H1 (cell line): ENCODE measurements around the gene KLF7. TPM values are rescaled to one million over a fixed set of nuclear protein-coding genes. Genes with fewer than 3 reads are reported as not detected.

Source experiments
- CTCF ChIA-PET: fragments of 300-600 bp; sonication (Branson Sonifier 250); formaldehyde crosslinking; loops from one replicate; lab custom pipeline; 2021; ENCODE audit not compliant: partially characterized antibody; lab: Charles Lee
- POLR2A ChIA-PET: fragments of 300-600 bp; sonication (Branson Sonifier 250); formaldehyde crosslinking; loops from one replicate; lab custom pipeline; 2021; ENCODE audit warnings: inconsistent platforms; ENCODE audit not compliant: partially characterized antibody; lab: Charles Lee
- DNase-seq, 2 experiments: peaks; one replicate each; pipeline versions ENCODE4 v3.0.0 to v3.0.0-alpha.2; 2010 to 2022; ENCODE audit warnings: low spot score in 2 of 2, low read depth in 1 of 2, mixed read lengths in 1 of 2
- FAIRE-seq: peaks from 2 replicates; lab custom pipeline; 2011; peaks lifted over from hg19 to GRCh38; lab: Jason Lieb, UNC
- H2AFZ ChIP-seq: 2 replicates; pipeline ENCODE4 v1.8.1; 2012; ENCODE audit warnings: low read length, inconsistent platforms
- H2AK5ac ChIP-seq: 2 replicates; pipeline ENCODE4 v1.6.1; 2013; ENCODE audit warnings: low read depth, low read length
- H2BK120ac ChIP-seq: replicated peaks from 2 replicates; pipeline ENCODE3; 2013; ENCODE audit warnings: low read depth, low read length, inconsistent platforms
- H2BK12ac ChIP-seq: 2 replicates; pipeline ENCODE4 v1.6.1; 2013; ENCODE audit warnings: low read depth, low read length
- H2BK15ac ChIP-seq: 2 replicates; pipeline ENCODE4 v1.6.1; 2013; ENCODE audit warnings: low read length
- H2BK20ac ChIP-seq: 2 replicates; pipeline ENCODE4 v1.6.1; 2013; ENCODE audit warnings: low read length
- H2BK5ac ChIP-seq: 2 replicates; pipeline ENCODE4 v1.6.1; 2013; ENCODE audit warnings: low read depth, low read length
- H3K14ac ChIP-seq: 2 replicates; pipeline ENCODE4 v1.6.1; 2013; ENCODE audit warnings: inconsistent platforms; ENCODE audit not compliant: insufficient read length
- H3K18ac ChIP-seq: 2 replicates; pipeline ENCODE4 v1.6.1; 2013; ENCODE audit warnings: low read length; ENCODE audit errors: extremely low read depth
- H3K23ac ChIP-seq: 2 replicates; pipeline ENCODE4 v1.6.1; 2013; ENCODE audit warnings: inconsistent platforms; ENCODE audit not compliant: insufficient read length
- H3K23me2 ChIP-seq: 2 replicates; pipeline ENCODE4 v1.6.1; 2013; ENCODE audit warnings: low read depth, low read length
- H3K27ac ChIP-seq: 2 replicates; pipeline ENCODE4 v1.6.1; 2011; ENCODE audit warnings: low read depth, low read length, inconsistent platforms
- H3K27me3 ChIP-seq, 4 experiments: replicated peaks in 1 of 4; 1 replicate in 1 of 4; 2 replicates in 3 of 4; pipeline versions ENCODE4 v1.6.1 to v1.8.1; 2011 to 2013; ENCODE audit warnings: low read length in 3 of 4, mild to moderate bottlenecking in 3 of 4, inconsistent platforms in 2 of 4, mixed read lengths in 2 of 4, moderate library complexity in 1 of 4; ENCODE audit not compliant: control insufficient read depth in 3 of 4, insufficient read depth in 3 of 4; ENCODE audit errors: extremely low read depth in 1 of 4
- H3K36me3 ChIP-seq, 4 experiments: 2 replicates each; pipeline versions ENCODE4 v1.6.1 to v1.8.1; 2011 to 2013; ENCODE audit warnings: mild to moderate bottlenecking in 4 of 4, low read length in 3 of 4, moderate library complexity in 2 of 4, control low read depth in 1 of 4, inconsistent platforms in 1 of 4; ENCODE audit not compliant: insufficient read depth in 4 of 4, control insufficient read depth in 2 of 4
- H3K4ac ChIP-seq: replicated peaks from 2 replicates; pipeline ENCODE3; 2013; ENCODE audit warnings: low read length, low read depth, mixed read lengths, inconsistent platforms; ENCODE audit not compliant: insufficient read length
- H3K4me1 ChIP-seq, 4 experiments: replicated peaks in 1 of 4; 1 replicate in 1 of 4; 2 replicates in 3 of 4; pipeline versions ENCODE4 v1.6.1 to v1.8.1; 2011 to 2013; ENCODE audit warnings: low read length in 3 of 4, inconsistent platforms in 2 of 4, mixed read lengths in 1 of 4; ENCODE audit not compliant: insufficient read depth in 4 of 4, control insufficient read depth in 3 of 4
- H3K4me2 ChIP-seq, 2 experiments: 2 replicates each; pipeline versions ENCODE4 v1.6.1 to v1.8.1; 2011 to 2013; ENCODE audit warnings: low read depth in 2 of 2, low read length in 2 of 2, control low read depth in 1 of 2, inconsistent platforms in 1 of 2, mild to moderate bottlenecking in 1 of 2; ENCODE audit not compliant: insufficient read depth in 1 of 2
- H3K4me3 ChIP-seq, 4 experiments: fragments of 200-600, 300-600 bp in 1 of 4; sonication (generic), shearing (Covaris generic), sonication (Bioruptor Twin) in 1 of 4; 2 replicates each; pipeline versions ENCODE4 v1.5.1 to v1.8.1; 2011 to 2016; ENCODE audit warnings: low read length in 4 of 4, low read depth in 3 of 4, control low read depth in 2 of 4, inconsistent platforms in 2 of 4, mild to moderate bottlenecking in 2 of 4, mixed read lengths in 1 of 4, moderate library complexity in 1 of 4; ENCODE audit not compliant: insufficient read depth in 2 of 4; ENCODE audit errors: extremely low read depth in 1 of 4
- H3K56ac ChIP-seq: replicated peaks from 2 replicates; pipeline ENCODE3; 2013; ENCODE audit warnings: low read depth, mild to moderate bottlenecking, mixed read lengths, low read length, inconsistent platforms; ENCODE audit not compliant: insufficient read length
- H3K79me1 ChIP-seq: 2 replicates; pipeline ENCODE4 v1.6.1; 2013; ENCODE audit warnings: low read depth, low read length, control low read depth
- H3K79me2 ChIP-seq, 2 experiments: 2 replicates each; pipeline versions ENCODE4 v1.6.1 to v1.8.1; 2012 to 2013; ENCODE audit warnings: low read length in 2 of 2, mild to moderate bottlenecking in 2 of 2, inconsistent platforms in 1 of 2; ENCODE audit not compliant: insufficient read depth in 2 of 2, control insufficient read depth in 1 of 2
- H3K9ac ChIP-seq, 4 experiments: replicated peaks in 1 of 4; 1 replicate in 1 of 4; 2 replicates in 3 of 4; pipeline versions ENCODE4 v1.6.1 to v1.8.1; 2011 to 2013; ENCODE audit warnings: low read depth in 3 of 4, low read length in 3 of 4, control low read depth in 2 of 4, mild to moderate bottlenecking in 2 of 4, moderate library complexity in 2 of 4, inconsistent platforms in 1 of 4; ENCODE audit errors: extremely low read depth in 1 of 4
- H3K9me3 ChIP-seq, 2 experiments: 2 replicates each; pipeline versions ENCODE4 v1.6.1 to v1.8.1; 2012 to 2013; ENCODE audit warnings: mild to moderate bottlenecking in 2 of 2, moderate library complexity in 2 of 2, control low read depth in 1 of 2, inconsistent platforms in 1 of 2, low read depth in 1 of 2, low read length in 1 of 2, mixed read lengths in 1 of 2; ENCODE audit not compliant: insufficient read depth in 2 of 2
- H4K20me1 ChIP-seq, 2 experiments: replicated peaks in 1 of 2; 2 replicates each; pipeline versions ENCODE3 to v1.8.1; 2011 to 2013; ENCODE audit warnings: inconsistent platforms in 2 of 2, low read length in 2 of 2, mild to moderate bottlenecking in 1 of 2; ENCODE audit not compliant: insufficient read depth in 2 of 2, control insufficient read depth in 1 of 2
- H4K5ac ChIP-seq: 2 replicates; pipeline ENCODE4 v1.6.1; 2013; ENCODE audit warnings: low read length, low read depth, mixed read lengths, inconsistent platforms; ENCODE audit not compliant: insufficient read length
- H4K8ac ChIP-seq: 2 replicates; pipeline ENCODE4 v1.8.0; 2013; ENCODE audit warnings: mild to moderate bottlenecking, moderate library complexity, low read length, inconsistent platforms; ENCODE audit not compliant: insufficient read depth; ENCODE audit errors: extremely low read depth
- H4K91ac ChIP-seq: replicated peaks from 2 replicates; pipeline ENCODE3; 2013; ENCODE audit warnings: low read length, mixed read lengths, inconsistent platforms; ENCODE audit not compliant: insufficient read length
- BCL11A ChIP-seq, 2 experiments: IDR thresholded peaks; one replicate each; pipeline ENCODE4 v1.6.1; 2011; ENCODE audit warnings: low read depth in 2 of 2, low read length in 2 of 2, mild to moderate bottlenecking in 2 of 2
- CEBPB ChIP-seq: IDR thresholded peaks from 2 replicates; pipeline ENCODE4 v1.6.1; 2012; ENCODE audit warnings: low read depth, low read length
- EP300 ChIP-seq, 2 experiments: IDR thresholded peaks; 1 replicate in 1 of 2; 2 replicates in 1 of 2; pipeline ENCODE4 v1.6.1; 2011 to 2012; ENCODE audit warnings: low read depth in 2 of 2, low read length in 2 of 2, mild to moderate bottlenecking in 2 of 2, borderline replicate concordance in 1 of 2, inconsistent platforms in 1 of 2, moderate library complexity in 1 of 2
- JUND ChIP-seq: IDR thresholded peaks from 2 replicates; pipeline ENCODE4 v1.6.1; 2011; ENCODE audit warnings: mild to moderate bottlenecking, improper control_type of control experiment, low read length
- KDM5A ChIP-seq: fragments of 200-600 bp; IDR thresholded peaks from 2 replicates; pipeline ENCODE4 v1.7.1; 2012; ENCODE audit warnings: mild to moderate bottlenecking, low read length, inconsistent platforms, mixed read lengths
- RBBP5 ChIP-seq: IDR thresholded peaks from 2 replicates; pipeline ENCODE4 v1.7.1; 2012; ENCODE audit warnings: low read depth, mild to moderate bottlenecking, inconsistent platforms, low read length, moderate library complexity, borderline replicate concordance
- SIN3A ChIP-seq, 2 experiments: IDR thresholded peaks in 1 of 2; conservative IDR thresholded peaks in 1 of 2; 2 replicates each; pipeline ENCODE4 v1.6.1; 2011 to 2012; ENCODE audit warnings: low read length in 2 of 2, improper control_type of control experiment in 1 of 2, low read depth in 1 of 2, mild to moderate bottlenecking in 1 of 2
- SRF ChIP-seq: IDR thresholded peaks from 2 replicates; pipeline ENCODE4 v1.6.1; 2011; ENCODE audit warnings: mild to moderate bottlenecking, low read depth, low read length, moderate library complexity
- WGBS, 2 experiments: shearing (Covaris generic) in 1 of 2; methylation state at CpG; one replicate each; pipeline versions ENCODE4 v1.1.6 to v1.1.7; 2013 to 2015; ENCODE audit warnings: low lambda C conversion rate in 2 of 2, mixed read lengths in 2 of 2, inconsistent platforms in 1 of 2, low coverage in 1 of 2, missing lambda C conversion rate in 1 of 2; ENCODE audit not compliant: insufficient replicate concordance in 2 of 2, insufficient coverage in 1 of 2, insufficient read length in 1 of 2; ENCODE audit errors: extremely low coverage in 1 of 2, missing lambda C conversion rate in 1 of 2; 5-methylcytosine and 5-hydroxymethylcytosine counted together
- polyA plus RNA-seq, 7 experiments: library from polyadenylated mRNA; depleted of rRNA in 3 of 7; stranded (reverse) in 5 of 7; unstranded in 2 of 7; fragments of >200 nt in 5 of 7; fragments of 200-250 nt in 2 of 7; gene quantifications; 1 replicate in 5 of 7; 2 replicates in 1 of 7; 4 replicates in 1 of 7; pipeline versions ENCODE4 v1.2.1 to v1.2.3, GENCODE V29; 2011 to 2013; ENCODE audit warnings: missing spikeins in 2 of 7, mixed read lengths in 2 of 7
- total RNA-seq: library from RNA; stranded (reverse); fragmentation: NEBNext Ultra II Directional; extraction: Animal tissue kit (Norgen Biotek cat#: 25700); gene quantifications from 2 replicates; pipeline ENCODE4 v1.2.1, GENCODE V29; 2021
- TF ChIP-seq, protein P1 (sequence below): IDR thresholded peaks from 2 replicates; pipeline ENCODE4 v1.6.1; 2011; ENCODE audit warnings: low read length, improper control_type of control experiment
- TF ChIP-seq, protein P2 (sequence below), 3 experiments: IDR thresholded peaks; 1 replicate in 2 of 3; 2 replicates in 1 of 3; pipeline versions ENCODE4 v1.5.1 to v1.6.1; 2011; ENCODE audit warnings: low read length in 3 of 3, mild to moderate bottlenecking in 3 of 3, inconsistent platforms in 2 of 3, low read depth in 1 of 3, moderate library complexity in 1 of 3; ENCODE audit not compliant: insufficient read depth in 1 of 3; ENCODE audit errors: control extremely low read depth in 1 of 3

Gene KLF7
- total and polyA plus RNA-seq, 2 of the 8 experiments (the other 6 are each of a cell fraction or from before 2014, with no cell fraction given): 9.6 to 23.3 TPM

DNA sequence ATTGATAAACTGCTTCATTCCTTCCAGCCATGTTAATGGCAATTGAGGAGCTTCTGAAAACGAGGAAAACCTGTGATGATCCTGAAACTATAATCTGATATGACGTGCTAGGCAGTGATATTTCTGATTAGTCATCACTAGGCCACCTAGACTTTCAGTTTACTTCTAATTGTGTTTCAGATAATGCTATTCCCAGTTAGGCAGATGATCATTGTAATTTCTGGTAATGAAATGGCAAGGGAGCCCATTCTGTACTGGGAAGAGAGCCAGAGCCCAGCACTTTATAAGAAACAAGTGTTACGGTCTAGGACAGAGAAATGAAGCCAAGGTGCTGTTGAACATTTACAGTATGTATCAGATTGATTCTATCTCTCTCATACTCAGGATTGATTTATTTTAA, 120.2 kb downstream of the KLF7 start:
- no peak for DNase-seq
- no peak overlapping the region for H2BK120ac ChIP-seq
- H3K79me1 ChIP-seq: no peaks in the 10 kb centered on the region
- no peak overlapping the region for H3K4me3 ChIP-seq
- FAIRE-seq: no peak
- no peak overlapping the region for H2BK5ac ChIP-seq
- H2AK5ac ChIP-seq: no peak overlapping the region
- no peak overlapping the region for H3K9ac ChIP-seq
- H3K23ac ChIP-seq: no peak overlapping the region
- no peak overlapping the region for H4K8ac ChIP-seq
- H2BK15ac ChIP-seq: no peak overlapping the region
- peaks cover 4 to 11% (median 6%) of the 10 kb centered on the region in 4 experiments; a peak in 4 of 7 replicates for H3K4me1 ChIP-seq
- no peaks in the 10 kb centered on the region for H3K9me3 ChIP-seq
- ChIA-PET CTCF (interaction anchor here (1.4 to 2.1 kb wide), 2 partner anchors 10 to 18 kb away, joined by 3 to 7 read pairs; no protein-coding TSS in a partner anchor), POLR2A (no interaction called here)
- WGBS, 2 experiments: 87% methylated on average over 3 of the region's 3 CpGs; no CpG with 5 or more reads in 1 of the 2 experiments
- no peak overlapping the region for H3K14ac ChIP-seq
- H2BK20ac ChIP-seq: no peak overlapping the region
- H2AFZ ChIP-seq: no peak overlapping the region
- H4K91ac ChIP-seq: no peak overlapping the region
- H3K27me3 ChIP-seq: no peaks in the 10 kb centered on the region
- no peak overlapping the region for H4K5ac ChIP-seq
- no peak overlapping the region for H3K27ac ChIP-seq
- H3K23me2 ChIP-seq: no peaks in the 10 kb centered on the region
- no peak overlapping the region for H3K56ac ChIP-seq
- H3K18ac ChIP-seq: no peak overlapping the region
- no peak overlapping the region for H3K4me2 ChIP-seq
- H3K79me2 ChIP-seq: no peaks in the 10 kb centered on the region
- H2BK12ac ChIP-seq: no peak overlapping the region
- H3K4ac ChIP-seq: no peak overlapping the region
- no peaks in the 10 kb centered on the region for H3K36me3 ChIP-seq
- no peaks in the 10 kb centered on the region for H4K20me1 ChIP-seq
- no peak for TF ChIP-seq KDM5A
- no peak for TF ChIP-seq RBBP5
- no peak for TF ChIP-seq SIN3A (conservative IDR thresholded peaks at IDR 0.05 in 1 of 2, IDR thresholded peaks at IDR 0.05 in 1 of 2; ENCODE audit: low read depth in 1 of 2, low read length in 2 of 2)
- TF ChIP-seq SRF: no peak
- no peak for TF ChIP-seq JUND
- no peak for TF ChIP-seq BCL11A (IDR thresholded peaks at IDR 0.05; ENCODE audit: low read depth in 2 of 2, low read length in 2 of 2)
- TF ChIP-seq, protein P1, sequence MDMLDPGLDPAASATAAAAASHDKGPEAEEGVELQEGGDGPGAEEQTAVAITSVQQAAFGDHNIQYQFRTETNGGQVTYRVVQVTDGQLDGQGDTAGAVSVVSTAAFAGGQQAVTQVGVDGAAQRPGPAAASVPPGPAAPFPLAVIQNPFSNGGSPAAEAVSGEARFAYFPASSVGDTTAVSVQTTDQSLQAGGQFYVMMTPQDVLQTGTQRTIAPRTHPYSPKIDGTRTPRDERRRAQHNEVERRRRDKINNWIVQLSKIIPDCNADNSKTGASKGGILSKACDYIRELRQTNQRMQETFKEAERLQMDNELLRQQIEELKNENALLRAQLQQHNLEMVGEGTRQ: no peak
- TF ChIP-seq CEBPB: no peak
- no peak for TF ChIP-seq EP300 (IDR thresholded peaks at IDR 0.05; ENCODE audit: borderline replicate concordance in 1 of 2, low read depth in 2 of 2, low read length in 2 of 2)
- TF ChIP-seq, protein P2, sequence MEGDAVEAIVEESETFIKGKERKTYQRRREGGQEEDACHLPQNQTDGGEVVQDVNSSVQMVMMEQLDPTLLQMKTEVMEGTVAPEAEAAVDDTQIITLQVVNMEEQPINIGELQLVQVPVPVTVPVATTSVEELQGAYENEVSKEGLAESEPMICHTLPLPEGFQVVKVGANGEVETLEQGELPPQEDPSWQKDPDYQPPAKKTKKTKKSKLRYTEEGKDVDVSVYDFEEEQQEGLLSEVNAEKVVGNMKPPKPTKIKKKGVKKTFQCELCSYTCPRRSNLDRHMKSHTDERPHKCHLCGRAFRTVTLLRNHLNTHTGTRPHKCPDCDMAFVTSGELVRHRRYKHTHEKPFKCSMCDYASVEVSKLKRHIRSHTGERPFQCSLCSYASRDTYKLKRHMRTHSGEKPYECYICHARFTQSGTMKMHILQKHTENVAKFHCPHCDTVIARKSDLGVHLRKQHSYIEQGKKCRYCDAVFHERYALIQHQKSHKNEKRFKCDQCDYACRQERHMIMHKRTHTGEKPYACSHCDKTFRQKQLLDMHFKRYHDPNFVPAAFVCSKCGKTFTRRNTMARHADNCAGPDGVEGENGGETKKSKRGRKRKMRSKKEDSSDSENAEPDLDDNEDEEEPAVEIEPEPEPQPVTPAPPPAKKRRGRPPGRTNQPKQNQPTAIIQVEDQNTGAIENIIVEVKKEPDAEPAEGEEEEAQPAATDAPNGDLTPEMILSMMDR (IDR thresholded peaks at IDR 0.05; ENCODE audit: control extremely low read depth in 1 of 3, insufficient read depth in 1 of 3, low read depth in 1 of 3, low read length in 3 of 3): no peak
